GM19239 (cell line): ENCODE measurements around the gene WNT7B.

Experiments
- DNase-seq: peaks from one replicate; pipeline ENCODE4 v3.0.0; 2011; ENCODE audit warnings: low spot score; ENCODE audit not compliant: insufficient read length
- FAIRE-seq: peaks from 2 replicates; lab custom pipeline; 2011; peaks lifted over from hg19 to GRCh38; lab: Jason Lieb, UNC

Gene WNT7B

DNA sequence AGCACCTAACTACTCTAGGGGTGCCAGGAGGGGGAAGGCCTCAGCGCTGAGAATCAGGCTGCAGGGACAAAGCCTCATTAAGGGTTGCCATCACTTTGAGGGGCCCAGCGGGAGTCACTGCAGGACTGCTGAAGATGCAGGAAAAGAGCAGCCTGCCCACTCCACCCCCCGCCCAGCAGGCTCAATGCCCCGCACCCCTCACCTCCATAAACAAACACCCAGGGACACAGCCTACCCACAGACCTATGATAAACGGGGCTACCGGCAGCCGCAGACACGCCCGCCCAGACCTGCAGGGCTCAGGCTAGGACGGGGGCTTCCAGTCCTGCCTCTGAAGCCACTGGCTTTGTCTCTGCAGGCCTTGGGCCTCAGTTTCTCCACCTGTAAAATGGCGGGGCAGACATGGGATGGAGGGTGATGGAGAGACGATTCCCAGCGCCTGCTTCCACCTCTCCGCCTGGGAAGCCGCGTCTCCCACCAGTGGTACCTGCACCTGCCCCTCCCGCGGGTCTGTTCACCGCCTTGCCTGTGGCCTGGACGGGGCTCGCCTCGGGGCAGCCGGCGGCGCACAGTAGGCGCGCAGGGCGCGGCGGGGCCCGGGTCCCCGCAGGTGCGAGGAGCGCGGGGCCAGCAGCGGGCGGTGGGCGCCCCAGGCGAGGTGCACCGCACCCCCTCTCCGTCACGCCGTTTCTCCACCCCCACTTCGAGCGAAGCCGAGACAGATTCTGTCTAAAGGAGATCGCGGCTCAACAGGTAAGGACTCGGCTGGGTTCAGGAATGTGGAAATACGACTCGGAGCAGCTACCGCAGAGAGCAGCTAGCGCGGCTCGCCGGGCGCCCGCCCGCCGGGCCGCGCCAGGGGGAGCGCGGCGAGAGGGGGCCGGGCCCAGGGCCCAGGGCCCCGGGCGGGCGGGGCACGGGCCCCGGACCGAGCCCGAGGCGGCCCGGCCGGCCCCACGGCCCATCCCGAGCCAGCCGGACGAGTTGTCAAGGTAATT, 1.5 kb downstream of the WNT7B start:
- FAIRE-seq (no peak), DNase-seq (no peak)

- FAIRE-seq (no peak), DNase-seq (no peak)
These were observed 2.5 kb downstream of the WNT7B start for GRCh38 chr22:45974498-45974897.

DNA sequence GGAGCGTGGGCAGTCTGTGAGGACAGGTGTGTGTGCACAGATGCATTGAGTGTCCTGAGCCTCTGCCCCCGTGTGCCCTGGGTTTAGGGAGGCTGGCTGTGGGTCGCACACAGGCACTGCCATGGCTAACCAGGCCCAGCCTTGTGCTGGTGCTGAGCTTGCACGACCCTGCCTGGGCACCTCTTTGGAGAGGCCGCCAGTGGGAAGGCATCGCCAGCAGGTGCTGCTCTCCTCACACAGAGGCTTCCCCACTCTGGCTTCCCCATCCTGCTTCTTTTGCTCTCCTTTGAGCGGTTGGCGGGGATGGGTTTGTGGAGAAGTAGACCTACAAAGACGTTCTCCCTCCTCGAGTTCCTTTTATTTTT, 4.1 kb downstream of the WNT7B start:
- DNase-seq (no peak), FAIRE-seq (no peak)

DNA sequence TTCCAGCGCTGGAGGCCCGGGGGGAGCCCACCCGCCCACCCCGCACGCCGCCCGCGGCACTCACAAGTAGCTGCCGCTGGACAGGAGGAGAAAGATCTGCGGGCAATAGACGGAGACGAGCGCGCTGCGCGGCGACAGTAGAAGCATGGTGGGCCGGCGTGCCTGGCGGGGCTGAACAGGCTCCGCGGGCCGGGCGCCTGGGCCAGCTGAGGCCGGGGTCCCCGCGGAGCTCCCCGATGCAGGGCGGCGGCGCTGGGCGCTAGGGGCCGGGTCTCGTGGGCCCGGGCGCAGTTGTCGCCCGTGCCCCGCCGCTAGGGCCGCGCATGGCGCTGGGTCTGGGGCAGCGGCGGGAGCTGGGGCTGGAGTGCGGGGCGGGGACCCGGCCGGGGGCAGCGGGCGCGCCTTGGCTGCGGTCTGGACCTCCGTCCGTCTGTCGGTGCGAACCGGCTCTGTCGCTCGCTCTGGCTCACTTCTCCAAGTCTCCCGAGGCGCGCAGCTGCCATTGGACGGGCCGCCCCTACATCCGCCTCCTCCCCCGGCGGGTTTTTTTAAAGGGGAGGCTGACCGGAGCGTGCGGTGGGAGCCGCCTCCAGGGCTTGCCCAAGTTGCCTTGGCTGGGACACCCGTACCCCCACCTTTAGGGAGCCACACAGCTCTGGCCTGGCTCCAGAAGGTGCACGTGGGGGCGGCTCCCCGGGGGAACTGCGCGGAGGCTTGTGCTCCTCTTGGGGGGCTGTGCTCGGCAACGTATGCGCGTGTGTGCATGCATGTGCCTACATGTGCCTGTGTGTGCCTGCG, 4.7 kb downstream of the WNT7B start:
- no peak for DNase-seq
- no peak for FAIRE-seq

DNA sequence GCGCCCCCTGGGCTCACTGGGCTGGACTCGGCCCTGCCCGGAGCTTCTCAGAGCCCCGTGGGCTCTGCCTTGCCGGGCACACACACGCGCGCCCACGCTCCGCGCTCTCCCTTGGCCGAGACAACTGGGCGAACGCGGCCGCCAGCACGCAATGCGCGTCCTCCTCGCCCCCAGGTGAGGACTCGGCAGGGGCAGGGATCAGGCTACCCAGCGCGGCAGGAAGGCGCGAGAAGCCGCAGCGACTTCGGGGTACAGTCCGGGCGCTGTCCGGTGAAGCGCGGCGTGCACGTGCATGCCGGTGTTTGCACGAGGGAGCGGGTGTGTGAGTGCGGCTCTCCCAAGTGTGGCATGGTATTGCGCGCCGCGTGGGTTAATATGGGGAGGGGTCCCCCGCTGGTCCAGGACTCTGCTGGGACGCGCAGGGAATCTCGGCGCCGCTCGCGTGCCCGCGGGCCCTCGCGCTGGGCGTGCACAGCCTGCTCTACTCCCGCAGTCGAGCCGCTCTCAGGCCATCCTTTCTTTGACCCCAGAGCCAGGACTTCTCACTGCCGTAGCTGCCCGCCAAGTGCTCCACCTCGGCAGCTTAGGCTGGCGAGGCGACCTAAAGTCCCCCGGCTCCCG, 5.4 kb downstream of the WNT7B start:
- DNase-seq: no peak
- FAIRE-seq: no peak

DNA sequence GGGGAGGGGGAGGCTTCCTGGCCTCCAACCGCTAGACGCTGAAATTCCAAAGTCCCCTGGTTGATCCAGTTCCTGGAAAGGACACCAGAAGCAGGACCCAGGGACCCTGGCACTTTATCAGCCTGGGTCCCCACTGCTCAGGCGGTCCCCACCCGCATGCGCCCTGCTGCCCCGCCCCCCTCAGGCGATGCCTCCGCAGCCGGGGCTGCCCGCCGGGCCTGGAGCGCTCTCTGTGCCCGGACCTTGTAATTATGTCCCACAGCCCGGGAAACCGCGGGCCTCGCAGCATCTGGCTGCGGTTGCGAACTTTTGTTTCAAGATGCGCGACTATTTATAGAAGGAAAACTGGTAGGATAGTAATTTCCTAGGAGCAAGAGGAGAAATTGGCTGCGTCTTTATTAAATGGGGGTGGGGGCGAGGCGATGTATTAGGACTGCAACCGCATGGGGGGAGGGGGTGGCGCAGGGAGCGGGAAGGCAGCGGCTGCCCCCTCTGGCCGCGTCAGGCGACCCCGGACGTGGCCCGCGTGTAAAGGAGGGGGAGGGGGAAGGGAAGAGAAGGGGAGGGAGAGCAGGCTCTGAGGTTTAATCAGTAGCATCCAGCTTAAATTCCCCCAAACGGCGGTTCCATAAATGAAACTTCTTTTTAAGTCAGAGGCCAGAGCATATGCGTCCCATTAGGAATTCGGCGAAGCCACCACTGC, 6.1 kb downstream of the WNT7B start:
- FAIRE-seq (no peak), DNase-seq (no peak)

DNA sequence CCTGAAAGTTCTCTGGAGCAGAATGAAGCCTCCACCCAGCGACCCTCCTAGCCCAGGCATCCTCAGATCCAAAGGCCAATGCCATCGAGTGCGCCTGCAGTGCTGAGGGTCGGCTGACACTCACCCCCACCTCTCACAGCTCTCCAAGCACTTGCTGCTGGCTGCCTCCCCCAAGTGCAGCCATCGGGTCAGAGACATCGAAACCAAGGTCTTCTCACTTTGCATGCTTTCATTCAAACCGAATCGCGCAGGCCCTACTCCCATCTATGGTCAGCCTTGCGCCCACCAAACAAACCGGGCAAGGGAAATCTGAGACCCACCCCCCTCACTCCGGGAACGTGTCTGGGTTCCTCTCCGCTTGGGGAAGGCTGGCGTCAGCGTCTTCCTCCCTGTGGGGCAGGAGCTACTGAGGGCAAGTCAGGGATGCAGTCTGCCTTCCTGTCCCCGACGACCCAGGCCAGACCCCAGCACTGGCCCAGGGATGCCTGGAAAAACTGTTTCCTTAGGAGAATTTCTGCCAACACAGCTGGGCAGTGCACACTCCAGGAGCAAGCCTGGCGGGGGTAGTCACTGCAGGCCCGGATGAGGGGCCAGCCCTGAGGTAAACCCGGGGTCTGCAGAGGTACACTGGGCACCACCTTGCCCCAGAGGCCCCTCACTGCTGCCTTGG, 7.0 kb downstream of the WNT7B start:
- FAIRE-seq: no peak
- DNase-seq: no peak

- DNase-seq (no peak), FAIRE-seq (no peak)
These were observed 7.6 kb downstream of the WNT7B start for GRCh38 chr22:45969414-45969799.

- DNase-seq (no peak), FAIRE-seq (no peak)
These were observed 8.1 kb downstream of the WNT7B start for GRCh38 chr22:45968751-45969413.

GRCh38 chr22:45968003-45968650, 8.8 kb downstream of the WNT7B start:
- DNase-seq: no peak
- FAIRE-seq: no peak

- DNase-seq (no peak), FAIRE-seq (no peak)
These were observed 10.0 kb downstream of the WNT7B start for GRCh38 chr22:45966895-45967365.

- FAIRE-seq (no peak), DNase-seq (no peak)
These were observed 10.6 kb downstream of the WNT7B start for GRCh38 chr22:45966320-45966894.

DNA sequence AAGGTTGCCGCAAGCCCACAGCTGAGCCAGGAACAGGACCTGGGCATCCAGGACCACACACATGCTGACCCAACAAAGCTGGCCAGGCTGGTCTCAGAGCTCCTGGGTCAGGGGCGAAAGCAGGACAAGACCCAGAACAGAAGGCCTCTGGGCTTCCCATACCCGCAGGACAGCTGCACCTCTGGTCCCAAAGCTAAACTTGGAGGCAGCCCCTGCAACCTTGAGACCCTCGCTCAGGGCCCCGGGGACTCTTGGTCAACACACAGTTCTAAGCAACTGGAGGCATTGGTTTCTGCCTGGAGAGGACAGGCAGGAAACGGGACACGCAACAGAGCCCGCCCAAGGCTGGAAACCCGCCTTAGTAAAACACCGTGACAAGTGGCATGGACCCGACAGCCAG, 11.4 kb downstream of the WNT7B start:
- DNase-seq (no peak), FAIRE-seq (no peak)

GRCh38 chr22:45964926-45965527, 11.9 kb downstream of the WNT7B start:
- no peak for FAIRE-seq
- no peak for DNase-seq

DNA sequence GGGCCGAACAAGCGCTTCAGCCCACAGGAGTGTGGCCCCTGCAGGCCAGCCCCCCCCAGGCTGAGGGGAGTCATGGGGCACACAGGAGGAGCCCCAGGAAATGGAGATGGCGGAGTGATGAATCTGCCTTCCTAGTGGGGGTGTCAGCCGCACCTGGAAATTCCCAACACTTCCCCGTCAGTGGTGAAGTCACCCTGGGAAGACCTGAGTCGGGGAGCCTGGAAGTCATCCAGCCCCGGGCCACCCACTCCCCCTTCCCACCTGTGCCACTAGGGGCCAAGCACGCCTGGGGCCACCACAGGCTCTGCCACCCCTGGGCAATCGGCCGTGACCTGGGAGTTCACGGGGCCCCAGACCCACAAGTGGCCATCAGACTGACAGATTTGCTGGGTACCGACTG, 12.6 kb downstream of the WNT7B start:
- DNase-seq (no peak), FAIRE-seq (no peak)

DNA sequence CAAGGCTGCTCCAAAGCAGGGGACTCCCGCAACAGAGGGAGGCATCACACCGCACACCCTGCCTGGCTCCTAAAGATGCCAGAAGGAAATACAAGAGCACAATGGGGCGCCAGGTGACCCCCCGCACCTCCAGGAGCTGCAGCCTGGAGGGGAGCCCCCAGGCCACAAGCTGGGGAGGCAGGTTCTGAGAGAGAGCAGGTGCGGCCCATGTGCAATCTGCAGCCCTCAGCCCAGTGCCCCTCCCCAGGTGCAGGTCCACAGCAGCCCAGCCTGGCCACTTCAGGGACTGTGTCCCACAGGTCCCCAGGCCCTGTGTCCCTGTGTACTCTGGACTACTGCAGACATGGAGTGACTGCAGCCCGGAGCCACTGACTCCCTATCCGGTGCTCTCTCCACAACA, 13.1 kb downstream of the WNT7B start:
- DNase-seq: no peak
- FAIRE-seq: no peak

DNA sequence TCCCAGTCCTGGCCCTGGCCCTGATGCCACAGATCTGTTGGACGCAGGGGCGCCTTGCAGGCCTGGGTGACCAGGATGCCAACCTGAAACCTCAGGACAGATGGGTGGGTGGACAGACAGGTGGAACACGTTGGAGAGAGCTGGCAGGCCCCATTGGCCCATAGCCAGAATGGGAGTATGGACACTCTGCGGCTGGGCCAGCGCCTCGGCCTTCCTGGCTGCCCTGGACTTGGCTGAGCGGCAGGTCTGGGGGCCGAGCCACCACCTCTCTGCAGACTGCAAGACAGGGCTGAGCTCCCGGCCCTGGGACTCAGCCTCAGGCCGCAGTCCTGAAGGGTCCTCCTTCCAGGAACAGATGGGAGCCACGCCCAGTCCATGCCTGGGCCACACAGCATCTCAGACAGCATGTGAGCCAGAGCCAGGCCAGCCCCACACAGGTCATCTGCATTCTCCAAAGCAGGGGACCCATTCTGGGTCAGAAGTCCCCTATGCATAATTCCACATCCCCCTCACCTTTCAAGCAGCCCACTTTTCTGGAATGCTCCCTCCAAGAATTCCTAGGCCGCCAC, 14.1 kb downstream of the WNT7B start:
- FAIRE-seq (no peak), DNase-seq (no peak)

GRCh38 chr22:45962434-45962718, 14.6 kb downstream of the WNT7B start:
- no peak for DNase-seq
- no peak for FAIRE-seq
